Measurements from ENCODE around the gene USP25.

DNA sequence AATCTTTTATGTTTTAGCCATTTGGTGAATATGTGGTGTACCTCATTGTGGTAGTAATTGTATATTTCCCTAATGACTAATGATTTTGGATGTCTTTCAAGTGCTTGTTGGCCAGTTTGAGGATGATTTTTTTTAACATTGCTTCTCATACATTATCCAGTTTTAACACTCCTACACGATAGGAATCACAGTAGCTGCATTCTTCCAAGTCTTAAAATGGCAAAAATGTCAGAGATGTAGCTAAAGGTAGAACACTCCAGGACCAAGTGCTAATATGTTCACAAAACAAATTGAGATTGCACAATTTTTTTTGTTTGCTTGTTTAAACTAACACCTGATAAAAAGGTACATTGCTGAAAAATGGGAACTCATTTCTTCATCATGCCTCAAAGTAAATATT, 11.7 kb downstream of the USP25 start:
- TF ChIP-seq, protein P1, sequence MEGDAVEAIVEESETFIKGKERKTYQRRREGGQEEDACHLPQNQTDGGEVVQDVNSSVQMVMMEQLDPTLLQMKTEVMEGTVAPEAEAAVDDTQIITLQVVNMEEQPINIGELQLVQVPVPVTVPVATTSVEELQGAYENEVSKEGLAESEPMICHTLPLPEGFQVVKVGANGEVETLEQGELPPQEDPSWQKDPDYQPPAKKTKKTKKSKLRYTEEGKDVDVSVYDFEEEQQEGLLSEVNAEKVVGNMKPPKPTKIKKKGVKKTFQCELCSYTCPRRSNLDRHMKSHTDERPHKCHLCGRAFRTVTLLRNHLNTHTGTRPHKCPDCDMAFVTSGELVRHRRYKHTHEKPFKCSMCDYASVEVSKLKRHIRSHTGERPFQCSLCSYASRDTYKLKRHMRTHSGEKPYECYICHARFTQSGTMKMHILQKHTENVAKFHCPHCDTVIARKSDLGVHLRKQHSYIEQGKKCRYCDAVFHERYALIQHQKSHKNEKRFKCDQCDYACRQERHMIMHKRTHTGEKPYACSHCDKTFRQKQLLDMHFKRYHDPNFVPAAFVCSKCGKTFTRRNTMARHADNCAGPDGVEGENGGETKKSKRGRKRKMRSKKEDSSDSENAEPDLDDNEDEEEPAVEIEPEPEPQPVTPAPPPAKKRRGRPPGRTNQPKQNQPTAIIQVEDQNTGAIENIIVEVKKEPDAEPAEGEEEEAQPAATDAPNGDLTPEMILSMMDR (IDR thresholded peaks at IDR 0.05): no peak
- no peak for TF ChIP-seq POLR2A (IDR thresholded peaks at IDR 0.05)

Data from testis (tissue), 2 donors.